Spleen (tissue), 11 donors: ENCODE results near the gene HOGA1. TPM values are rescaled to one million over a fixed set of nuclear protein-coding genes. Genes with fewer than 3 reads are reported as not detected.

Experiments used
- DNase-seq: peaks from one replicate; pipeline ENCODE4 v3.0.0-alpha.2; 2020
- H3K27ac ChIP-seq, 8 donors: fragments of 200-600 bp; sonication (generic) in 7 of 8; 1 replicate in 4 of 8; 2 replicates in 4 of 8; pipeline versions ENCODE4 v1.5.0 to v1.8.0; 2016 to 2021; ENCODE audit warnings: inconsistent platforms in 4 of 8, mild to moderate bottlenecking in 4 of 8, moderate library complexity in 1 of 8
- H3K27me3 ChIP-seq, 7 donors: fragments of 200-600 bp; sonication (generic) in 6 of 7; replicated peaks in 1 of 7; 1 replicate in 4 of 7; 2 replicates in 3 of 7; pipeline versions ENCODE4 v1.5.0 to v1.8.0; 2016 to 2021; ENCODE audit warnings: inconsistent platforms in 3 of 7, mild to moderate bottlenecking in 1 of 7
- H3K36me3 ChIP-seq, 6 donors: fragments of 200-600 bp; sonication (generic) in 5 of 6; 1 replicate in 4 of 6; 2 replicates in 2 of 6; pipeline versions ENCODE4 v1.5.0 to v1.8.0; 2016 to 2021; ENCODE audit warnings: inconsistent platforms in 2 of 6
- H3K4me1 ChIP-seq, 6 donors: fragments of 200-600 bp; sonication (generic) in 5 of 6; 1 replicate in 3 of 6; 2 replicates in 3 of 6; pipeline versions ENCODE4 v1.5.0 to v1.8.0; 2016 to 2021; ENCODE audit warnings: inconsistent platforms in 3 of 6
- H3K4me3 ChIP-seq, 8 donors: fragments of 200-600 bp; sonication (generic) in 7 of 8; 1 replicate in 4 of 8; 2 replicates in 4 of 8; pipeline versions ENCODE4 v1.5.0 to v1.8.0; 2016 to 2021; ENCODE audit warnings: inconsistent platforms in 4 of 8, mild to moderate bottlenecking in 4 of 8, moderate library complexity in 2 of 8
- H3K9me3 ChIP-seq, 8 donors: fragments of 200-600 bp; sonication (generic) in 7 of 8; 1 replicate in 4 of 8; 2 replicates in 4 of 8; pipeline versions ENCODE4 v1.5.0 to v1.8.0; 2016 to 2021; ENCODE audit warnings: inconsistent platforms in 4 of 8
- POLR2A ChIP-seq, 3 donors: fragments of 450-650 bp; IDR thresholded peaks; one replicate each; pipeline ENCODE4 v1.5.1; 2017; ENCODE audit warnings: antibody characterized with exemption in 3 of 3, mild to moderate bottlenecking in 1 of 3
- POLR2AphosphoS5 ChIP-seq, 3 donors: sonication (generic); formaldehyde crosslinking; IDR thresholded peaks; one replicate each; pipeline ENCODE4 v1.5.1; 2017; ENCODE audit warnings: antibody characterized with exemption in 3 of 3
- WGBS, 5 donors: extraction: QIAGEN DNeasy Blood & Tissue Kit in 3 of 5; methylation state at CpG; one replicate each; pipeline versions ENCODE4 v1.1.5 to v1.1.7; 2013 to 2018; 5-methylcytosine and 5-hydroxymethylcytosine counted together
- intact Hi-C: fragments of 100-400 bp; cut with DNase I; formaldehyde crosslinking; loops from one replicate; pipeline ENCODE4 v1.15.0; 2023; ENCODE audit warnings: low total_unique reads
- polyA plus RNA-seq, 3 donors: library from polyadenylated mRNA; stranded (reverse); fragments of 200-250 nt; gene quantifications; one replicate each; pipeline ENCODE4 v1.2.1, GENCODE V29; 2013
- total RNA-seq, 7 donors: library from RNA; depleted of rRNA in 3 of 7; stranded (reverse); fragments of >200 nt in 3 of 7; fragmentation: NEBNext Ultra II Directional in 4 of 7; extraction: Animal tissue kit (Norgen Biotek cat#: 25700) in 4 of 7; gene quantifications; one replicate each; pipeline versions ENCODE4 v1.1.0 to v1.2.1, GENCODE V29; 2016 to 2021
- TF ChIP-seq, protein P1 (sequence below), 11 experiments: fragments of 200-600 bp in 7 of 11; fragments of 450-650 bp in 4 of 11; sonication (generic) in 4 of 11; IDR thresholded peaks in 8 of 11; conservative IDR thresholded peaks in 3 of 11; 1 replicate in 7 of 11; 2 replicates in 4 of 11; pipeline versions ENCODE4 v1.4.0 to v1.8.0; 2016 to 2021; ENCODE audit warnings: antibody characterized with exemption in 11 of 11, inconsistent platforms in 4 of 11, mild to moderate bottlenecking in 1 of 11
- donor health status: healthy with polysubstance abuse.
- donor health status: DM: no; HTN: no; CAD: no; lungs with moderate emphysema.
- donor health status: DM: no; HTN: no; CAD: no.
- donor health status: Bipolar disorder and iron deficiency.
- donor health status: healthy.
- donor health status: DM: no; HTN: no; CAD: no.
- donor health status: DM: yes; HTN: yes; CAD: no.

Gene HOGA1
- total and polyA plus RNA-seq, 10 donors = 0.11 to 0.42 (median 0.19) TPM; not detected in 5

DNA sequence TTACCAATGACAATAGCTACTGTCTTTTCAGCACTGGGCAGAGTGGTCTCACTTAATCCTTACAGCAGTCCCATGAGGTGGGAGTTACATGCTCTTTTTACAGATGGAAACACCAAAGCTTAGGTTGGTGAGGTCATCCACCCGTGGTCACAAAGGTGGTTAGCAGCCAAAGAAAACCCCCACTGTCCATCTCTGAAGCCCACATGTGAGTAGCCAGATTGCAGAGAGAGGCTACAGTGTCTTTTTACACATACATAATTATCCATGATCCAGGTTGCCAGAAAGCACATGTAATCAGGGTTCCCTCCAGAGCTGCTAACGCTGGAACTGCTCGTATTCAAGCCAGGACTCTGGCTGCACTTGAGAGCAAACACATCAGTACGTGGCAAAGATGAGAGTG, 36.2 kb upstream of the HOGA1 start:
- Histone ChIP-seq H3K4me1 (peaks cover 3 to 23% (median 12%) of the 10 kb centered on the region in 6 donors), H3K27ac (no peak overlapping the region), H3K4me3 (no peak overlapping the region), H3K27me3 (no peaks in the 10 kb centered on the region), H3K36me3 (no peaks in the 10 kb centered on the region), H3K9me3 (no peaks in the 10 kb centered on the region)
- no peak for DNase-seq
- TF ChIP-seq, protein P1, sequence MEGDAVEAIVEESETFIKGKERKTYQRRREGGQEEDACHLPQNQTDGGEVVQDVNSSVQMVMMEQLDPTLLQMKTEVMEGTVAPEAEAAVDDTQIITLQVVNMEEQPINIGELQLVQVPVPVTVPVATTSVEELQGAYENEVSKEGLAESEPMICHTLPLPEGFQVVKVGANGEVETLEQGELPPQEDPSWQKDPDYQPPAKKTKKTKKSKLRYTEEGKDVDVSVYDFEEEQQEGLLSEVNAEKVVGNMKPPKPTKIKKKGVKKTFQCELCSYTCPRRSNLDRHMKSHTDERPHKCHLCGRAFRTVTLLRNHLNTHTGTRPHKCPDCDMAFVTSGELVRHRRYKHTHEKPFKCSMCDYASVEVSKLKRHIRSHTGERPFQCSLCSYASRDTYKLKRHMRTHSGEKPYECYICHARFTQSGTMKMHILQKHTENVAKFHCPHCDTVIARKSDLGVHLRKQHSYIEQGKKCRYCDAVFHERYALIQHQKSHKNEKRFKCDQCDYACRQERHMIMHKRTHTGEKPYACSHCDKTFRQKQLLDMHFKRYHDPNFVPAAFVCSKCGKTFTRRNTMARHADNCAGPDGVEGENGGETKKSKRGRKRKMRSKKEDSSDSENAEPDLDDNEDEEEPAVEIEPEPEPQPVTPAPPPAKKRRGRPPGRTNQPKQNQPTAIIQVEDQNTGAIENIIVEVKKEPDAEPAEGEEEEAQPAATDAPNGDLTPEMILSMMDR (IDR thresholded peaks at IDR 0.05 in 8 of 11, conservative IDR thresholded peaks at IDR 0.05 in 3 of 11) = no peak
- TF ChIP-seq POLR2A (IDR thresholded peaks at IDR 0.05) = no peak
- TF ChIP-seq POLR2AphosphoS5 (IDR thresholded peaks at IDR 0.05) = no peak
- intact Hi-C loops = no loop called here
- WGBS, 5 donors = 67 to 91% (median 81%) methylated on average over 4 of the region's 4 CpGs

DNA sequence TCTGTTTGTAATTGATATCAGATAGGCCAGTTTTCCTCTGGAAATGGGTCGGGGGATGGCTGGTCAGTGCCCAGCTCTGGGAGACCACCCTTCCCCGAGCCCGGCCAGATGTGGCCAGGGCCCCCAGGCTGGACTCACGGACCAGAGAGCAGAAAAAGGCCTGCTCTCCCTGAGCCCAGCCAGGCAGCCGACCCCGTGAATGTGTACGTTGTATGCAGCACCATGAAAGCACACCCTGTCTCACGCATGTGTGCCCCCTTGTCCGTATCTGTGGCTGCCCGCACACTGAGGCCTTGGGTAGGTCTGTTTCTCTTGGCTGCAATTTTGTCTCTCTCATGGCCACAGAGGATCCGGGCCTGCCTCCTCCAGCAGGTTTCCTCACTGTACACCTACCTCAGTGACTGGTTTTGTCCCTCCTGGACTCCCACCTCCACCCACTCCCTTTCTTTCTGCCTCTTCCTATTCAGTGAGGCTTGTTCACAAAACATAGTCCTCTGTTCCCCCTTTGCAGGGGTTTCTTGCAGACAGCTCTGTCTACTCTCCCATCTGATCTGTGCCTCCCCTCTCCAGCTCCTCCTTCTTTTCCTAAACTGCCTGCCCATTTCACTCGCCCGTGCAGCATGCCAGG, 35.2 kb upstream of the HOGA1 start:
- no peak overlapping the region for H3K27ac ChIP-seq
- intact Hi-C loops = no loop called here
- H3K36me3 ChIP-seq = no peaks in the 10 kb centered on the region
- peaks cover 0 to 22% (median 7%) of the 10 kb centered on the region in 6 donors for H3K4me1 ChIP-seq
- DNase-seq = peak; percentile 52
- no peaks in the 10 kb centered on the region for H3K9me3 ChIP-seq
- TF ChIP-seq, protein P1 (IDR thresholded peaks at IDR 0.05 in 8 of 11, conservative IDR thresholded peaks at IDR 0.05 in 3 of 11) = no peak
- no peak for TF ChIP-seq POLR2A (IDR thresholded peaks at IDR 0.05)
- no peak for TF ChIP-seq POLR2AphosphoS5 (IDR thresholded peaks at IDR 0.05)
- H3K4me3 ChIP-seq = no peak overlapping the region
- H3K27me3 ChIP-seq = no peaks in the 10 kb centered on the region
- 87 to 92% (median 92%) methylated on average over 13 of the region's 13 CpGs for WGBS, 5 donors

DNA sequence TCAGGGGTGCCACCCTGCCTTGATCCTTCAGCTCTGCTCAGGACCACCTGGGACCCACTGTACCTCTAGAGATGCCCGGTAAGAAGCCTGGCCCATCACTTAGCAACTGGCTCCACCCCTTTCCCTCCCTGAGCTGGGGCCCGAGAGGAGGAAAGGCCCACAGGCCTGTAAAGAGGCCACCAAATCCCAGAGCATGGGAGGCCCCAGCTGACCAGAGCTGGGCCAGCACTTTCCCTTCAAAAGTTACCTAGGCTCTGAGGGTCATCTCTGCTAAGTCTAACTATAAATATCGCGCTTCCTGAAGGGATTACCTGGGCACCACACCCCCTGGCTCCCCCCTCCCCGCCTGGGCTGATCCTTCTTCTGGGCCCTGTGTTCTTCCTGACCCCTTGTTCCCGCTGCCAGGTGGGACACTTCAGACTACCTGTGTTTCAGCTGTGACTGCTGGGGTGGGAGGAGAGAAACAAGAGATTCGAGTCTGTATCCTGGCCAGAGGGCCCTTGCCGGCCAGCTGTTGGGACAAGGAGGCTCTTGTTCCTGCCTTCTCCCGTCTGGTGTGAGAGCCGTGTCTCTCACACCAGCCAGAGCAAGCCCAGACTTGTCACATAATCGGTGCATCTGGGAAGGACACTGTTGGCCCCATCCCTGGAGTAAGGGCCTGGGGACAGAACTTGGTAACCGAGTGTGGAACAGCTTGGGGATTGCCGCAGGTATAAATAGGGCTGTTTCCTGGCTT, 34.4 kb upstream of the HOGA1 start:
- Histone ChIP-seq H3K27ac (no peak overlapping the region), H3K4me1 (peaks cover 0 to 22% (median 7%) of the 10 kb centered on the region in 6 donors), H3K27me3 (no peaks in the 10 kb centered on the region), H3K9me3 (no peaks in the 10 kb centered on the region), H3K4me3 (no peak overlapping the region), H3K36me3 (no peaks in the 10 kb centered on the region)
- intact Hi-C loops = loop anchor here (5.0 kb wide), 1 partner anchor 87 kb away; no protein-coding TSS in a partner anchor
- peak; percentile 51 for DNase-seq
- TF ChIP-seq POLR2A (IDR thresholded peaks at IDR 0.05) (no peak), POLR2AphosphoS5 (IDR thresholded peaks at IDR 0.05) (no peak)
- TF ChIP-seq, protein P1 (IDR thresholded peaks at IDR 0.05 in 8 of 11, conservative IDR thresholded peaks at IDR 0.05 in 3 of 11) = no peak
- 67 to 79% (median 76%) methylated on average over 12 to 13 of the region's 13 CpGs for WGBS, 5 donors
